Natural killer cell (primary cell): ENCODE data around the gene FLNA. TPM values are rescaled to one million over a fixed set of nuclear protein-coding genes. Genes with fewer than 3 reads are reported as not detected.
A peak's percentile ranks its signal among the peaks of the same experiment; 100 is the strongest.

ENCODE experiments used
- ATAC-seq, 3 donors: fragments of 150-1000 bp in 2 of 3; fragments of 200-7000 bp in 1 of 3; cut with Tn5 transposase; 1 replicate in 1 of 3; 2 replicates in 2 of 3; pipeline ENCODE4 v1.10.0; 2021; ENCODE audit warnings: mild to moderate bottlenecking in 2 of 3, moderate library complexity in 2 of 3
- DNase-seq, 2 donors: peaks; one replicate each; pipeline versions ENCODE4 v3.0.0 to v3.0.0-alpha.2; 2013 to 2021; ENCODE audit warnings: mixed read lengths in 1 of 2
- H3K27ac ChIP-seq: one replicate; pipeline ENCODE4 v1.5.1; 2013; ENCODE audit warnings: mild to moderate bottlenecking, low read length
- H3K27me3 ChIP-seq: one replicate; pipeline ENCODE4 v1.6.1; 2013; ENCODE audit warnings: low read length; ENCODE audit not compliant: control insufficient read depth, insufficient read depth
- H3K36me3 ChIP-seq: one replicate; pipeline ENCODE4 v1.6.1; 2013; ENCODE audit warnings: low read length; ENCODE audit not compliant: control insufficient read depth, insufficient read depth
- H3K4me1 ChIP-seq: one replicate; pipeline ENCODE4 v1.6.1; 2013; ENCODE audit warnings: low read length; ENCODE audit not compliant: control insufficient read depth, insufficient read depth
- H3K4me3 ChIP-seq: one replicate; pipeline ENCODE4 v1.5.1; 2013; ENCODE audit warnings: low read length
- H3K9me3 ChIP-seq: one replicate; pipeline ENCODE4 v1.6.1; 2013; ENCODE audit warnings: low read length; ENCODE audit not compliant: control insufficient read depth, insufficient read depth
- H3K27ac Mint-ChIP-seq, 2 donors: one replicate each; pipeline ENCODE4 v1.8.0; 2022; ENCODE audit warnings: mild to moderate bottlenecking in 2 of 2, mixed read lengths in 2 of 2, moderate library complexity in 1 of 2
- H3K27me3 Mint-ChIP-seq, 2 donors: one replicate each; pipeline ENCODE4 v1.8.0; 2022; ENCODE audit warnings: low read depth in 2 of 2, mixed read lengths in 2 of 2
- H3K36me3 Mint-ChIP-seq: one replicate; pipeline ENCODE4 v1.8.0; 2022; ENCODE audit warnings: mixed read lengths
- H3K4me1 Mint-ChIP-seq, 2 donors: one replicate each; pipeline ENCODE4 v1.8.0; 2022; ENCODE audit warnings: mixed read lengths in 2 of 2
- H3K4me3 Mint-ChIP-seq: one replicate; pipeline ENCODE4 v1.8.0; 2022; ENCODE audit warnings: mild to moderate bottlenecking, moderate library complexity, mixed read lengths
- H3K9me3 Mint-ChIP-seq, 2 donors: one replicate each; pipeline ENCODE4 v1.8.0; 2022; ENCODE audit warnings: mixed read lengths in 2 of 2
- CTCF ChIP-seq: fragments of 200-600 bp; IDR thresholded peaks from one replicate; pipeline ENCODE4 v1.8.0; 2022; ENCODE audit warnings: antibody characterized with exemption
- WGBS: methylation state at CpG from one replicate; pipeline ENCODE4 v1.1.7; 2013; ENCODE audit warnings: missing lambda C conversion rate; ENCODE audit not compliant: insufficient coverage; 5-methylcytosine and 5-hydroxymethylcytosine counted together
- intact Hi-C: fragments of 100-400 bp; cut with micrococcal nuclease; formaldehyde crosslinking; loops from one replicate; pipeline ENCODE4 v1.14.2; 2022
- total RNA-seq, 4 donors: library from RNA; stranded (reverse); fragments of 120-200 nt in 1 of 4; gene quantifications; one replicate each; pipeline versions ENCODE4 v1.2.3 to v1.2.4, GENCODE V29; 2013 to 2022

The FLNA gene
- total RNA-seq, 3 donors from 2014 or later (not counting 1 experiment from before 2014, with no cell fraction given) = 2,872 to 3,483 (median 2,927) TPM

- intact Hi-C loops = no loop called here
- TF ChIP-seq CTCF = no peak
- no peaks in the 10 kb centered on the region for H3K36me3 Mint-ChIP-seq
- H3K27me3 Mint-ChIP-seq = no peaks in the 10 kb centered on the region
- Histone ChIP-seq H3K4me3 (no peak overlapping the region), H3K4me1 (peaks cover 85% of the 10 kb centered on the region), H3K27ac (no peak overlapping the region), H3K36me3 (peaks cover 93% of the 10 kb centered on the region), H3K27me3 (no peaks in the 10 kb centered on the region), H3K9me3 (no peaks in the 10 kb centered on the region)
- H3K9me3 Mint-ChIP-seq = no peaks in the 10 kb centered on the region
- no peak for DNase-seq
- H3K4me3 Mint-ChIP-seq = no peak overlapping the region
- 94% methylated on average over 41 of the region's 41 CpGs for WGBS
- ATAC-seq = no peak
- no peak overlapping the region for H3K27ac Mint-ChIP-seq
- H3K4me1 Mint-ChIP-seq = peaks cover 5 to 14% of the 10 kb centered on the region in 2 donors
These were observed 14.9 kb downstream of the FLNA start for GRCh38 chrX:154359362-154360154.

- peaks cover 5 to 13% of the 10 kb centered on the region in 2 donors for H3K4me1 Mint-ChIP-seq
- Histone ChIP-seq H3K4me1 (peaks cover 86% of the 10 kb centered on the region), H3K27me3 (no peaks in the 10 kb centered on the region), H3K9me3 (no peaks in the 10 kb centered on the region), H3K4me3 (no peak overlapping the region), H3K36me3 (peaks cover 93% of the 10 kb centered on the region), H3K27ac (peak overlapping the region; percentile 14)
- no peaks in the 10 kb centered on the region for H3K27me3 Mint-ChIP-seq
- H3K4me3 Mint-ChIP-seq = peak overlapping the region; percentile 4
- H3K36me3 Mint-ChIP-seq = no peaks in the 10 kb centered on the region
- H3K9me3 Mint-ChIP-seq = no peaks in the 10 kb centered on the region
- ATAC-seq (no peak), DNase-seq (no peak)
- TF ChIP-seq CTCF = no peak
- peak overlapping the region; percentile 78 to 92 for H3K27ac Mint-ChIP-seq
- intact Hi-C loops = no loop called here
- WGBS = 91% methylated on average over 4 of the region's 6 CpGs
These were observed 15.6 kb downstream of the FLNA start for GRCh38 chrX:154358829-154359228.

GRCh38 chrX:154358011-154358410 is 16.4 kb downstream of the FLNA start:
- H3K9me3 Mint-ChIP-seq = no peaks in the 10 kb centered on the region
- WGBS = 96% methylated on average over 11 of the region's 11 CpGs
- DNase-seq (no peak), ATAC-seq (no peak)
- H3K27me3 Mint-ChIP-seq = no peaks in the 10 kb centered on the region
- no peaks in the 10 kb centered on the region for H3K9me3 ChIP-seq
- H3K36me3 ChIP-seq = peaks cover 96% of the 10 kb centered on the region
- H3K4me1 Mint-ChIP-seq = peaks cover 5 to 13% of the 10 kb centered on the region in 2 donors
- H3K4me3 Mint-ChIP-seq = no peak overlapping the region
- TF ChIP-seq CTCF = no peak
- no peaks in the 10 kb centered on the region for H3K27me3 ChIP-seq
- intact Hi-C loops = no loop called here
- no peak overlapping the region for H3K4me3 ChIP-seq
- no peaks in the 10 kb centered on the region for H3K36me3 Mint-ChIP-seq
- H3K27ac ChIP-seq = peak overlapping the region; percentile 14
- peak overlapping the region in 1 of 2 donors; percentile 78 for H3K27ac Mint-ChIP-seq
- peaks cover 93% of the 10 kb centered on the region for H3K4me1 ChIP-seq
